ENCODE data around the gene ETFB.

The ETFB gene

GRCh38 chr19:51354103-51354741 lies 12.0 kb downstream of the ETFB start:
- in situ Hi-C loops (cut with HindIII; ENCODE audit: low sequenced_read_pairs), result no loop called here

GRCh38 chr19:51352783-51353360 lies 13.3 kb downstream of the ETFB start:
- in situ Hi-C loops (cut with HindIII; ENCODE audit: low sequenced_read_pairs), result no loop called here

- in situ Hi-C loops (cut with HindIII; ENCODE audit: low sequenced_read_pairs), result no loop called here
These were observed 14.8 kb downstream of the ETFB start for GRCh38 chr19:51351266-51351990.

GRCh38 chr19:51347209-51347928 lies 18.8 kb downstream of the ETFB start:
- in situ Hi-C loops (cut with HindIII; ENCODE audit: low sequenced_read_pairs), result no loop called here

- in situ Hi-C loops (cut with HindIII; ENCODE audit: low sequenced_read_pairs), result no loop called here
These were observed 19.4 kb downstream of the ETFB start for GRCh38 chr19:51346742-51347141.

- in situ Hi-C loops (cut with HindIII; ENCODE audit: low sequenced_read_pairs), result no loop called here
These were observed 21.0 kb downstream of the ETFB start for GRCh38 chr19:51345076-51345620.

GRCh38 chr19:51342631-51343569 lies 23.3 kb downstream of the ETFB start:
- in situ Hi-C loops (cut with HindIII; ENCODE audit: low sequenced_read_pairs), result no loop called here

GRCh38 chr19:51341976-51342580 lies 24.1 kb downstream of the ETFB start, which contains the start of gene VSIG10L:
Gene VSIG10L (minus strand): TSS chr19:51342139. CDS start chr19:51342124, 15 bp downstream.
- in situ Hi-C loops (cut with HindIII; ENCODE audit: low sequenced_read_pairs), result no loop called here

GRCh38 chr19:51341066-51341465 lies 25.1 kb downstream of the ETFB start:
- in situ Hi-C loops (cut with HindIII; ENCODE audit: low sequenced_read_pairs), result no loop called here

GRCh38 chr19:51339687-51340656 lies 26.2 kb downstream of the ETFB start:
- in situ Hi-C loops (cut with HindIII; ENCODE audit: low sequenced_read_pairs), result no loop called here

- in situ Hi-C loops (cut with HindIII; ENCODE audit: low sequenced_read_pairs), result no loop called here
These were observed 26.9 kb downstream of the ETFB start for GRCh38 chr19:51339313-51339686.

GRCh38 chr19:51338563-51339312 lies 27.4 kb downstream of the ETFB start:
- in situ Hi-C loops (cut with HindIII; ENCODE audit: low sequenced_read_pairs), result no loop called here

GRCh38 chr19:51337861-51338562 lies 28.2 kb downstream of the ETFB start:
- in situ Hi-C loops (cut with HindIII; ENCODE audit: low sequenced_read_pairs), result no loop called here

GRCh38 chr19:51337141-51337860 lies 28.9 kb downstream of the ETFB start:
- in situ Hi-C loops (cut with HindIII; ENCODE audit: low sequenced_read_pairs), result no loop called here

- in situ Hi-C loops (cut with HindIII; ENCODE audit: low sequenced_read_pairs), result no loop called here
These were observed 32.2 kb downstream of the ETFB start for GRCh38 chr19:51333836-51334460.

- in situ Hi-C loops (cut with HindIII; ENCODE audit: low sequenced_read_pairs), result no loop called here
These were observed 34.5 kb downstream of the ETFB start for GRCh38 chr19:51331716-51332115.
